IPS-18a (cell line): ENCODE data around the gene FFAR3.
"Not testable (repeated sequence)": the region's sequence is repeated elsewhere in the genome, so short reads cannot be mapped to it uniquely, and the experiment has no call there.

Experiments used
- H3K27ac ChIP-seq: one replicate; pipeline ENCODE4 v1.5.1; 2013; ENCODE audit warnings: low read length
- H3K27me3 ChIP-seq: one replicate; pipeline ENCODE4 v1.6.1; 2013; ENCODE audit warnings: mild to moderate bottlenecking, low read length; ENCODE audit not compliant: control insufficient read depth, insufficient read depth
- H3K36me3 ChIP-seq: one replicate; pipeline ENCODE4 v1.6.1; 2013; ENCODE audit warnings: low read depth, low read length; ENCODE audit not compliant: control insufficient read depth
- H3K4me1 ChIP-seq: one replicate; pipeline ENCODE4 v1.6.1; 2013; ENCODE audit warnings: low read depth, low read length; ENCODE audit not compliant: control insufficient read depth
- H3K4me3 ChIP-seq: one replicate; pipeline ENCODE4 v1.5.1; 2013; ENCODE audit warnings: low read length
- H3K9ac ChIP-seq: one replicate; pipeline ENCODE4 v1.6.1; 2013; ENCODE audit warnings: mild to moderate bottlenecking, low read length, moderate library complexity
- H3K9me3 ChIP-seq: one replicate; pipeline ENCODE4 v1.6.1; 2013; ENCODE audit warnings: low read depth, low read length; ENCODE audit not compliant: control insufficient read depth

The FFAR3 gene

GRCh38 chr19:35354898-35355297 is 3.4 kb upstream of the FFAR3 start:
- H3K36me3 ChIP-seq: no peaks in the 10 kb centered on the region
- H3K9me3 ChIP-seq: no peaks in the 10 kb centered on the region
- H3K27ac ChIP-seq: no peak overlapping the region
- H3K4me3 ChIP-seq: no peak overlapping the region
- H3K4me1 ChIP-seq: no peaks in the 10 kb centered on the region
- H3K9ac ChIP-seq: no peak overlapping the region
- no peaks in the 10 kb centered on the region for H3K27me3 ChIP-seq

- Histone ChIP-seq H3K27ac (no peak overlapping the region), H3K9me3 (no peaks in the 10 kb centered on the region), H3K4me3 (no peak overlapping the region), H3K27me3 (no peaks in the 10 kb centered on the region), H3K4me1 (no peaks in the 10 kb centered on the region), H3K36me3 (no peaks in the 10 kb centered on the region), H3K9ac (no peak overlapping the region)
Observed at GRCh38 chr19:35355791-35356460, 2.3 kb upstream of the FFAR3 start.

GRCh38 chr19:35358834-35359233 is 574 bp downstream of the FFAR3 start:
- H3K36me3 ChIP-seq, H3K27ac ChIP-seq, H3K4me1 ChIP-seq, H3K9me3 ChIP-seq, H3K27me3 ChIP-seq, H3K4me3 ChIP-seq, H3K9ac ChIP-seq: not testable (repeated sequence)

- not testable (repeated sequence) for H3K4me3 ChIP-seq, H3K36me3 ChIP-seq, H3K4me1 ChIP-seq, H3K9me3 ChIP-seq, H3K27me3 ChIP-seq, H3K9ac ChIP-seq, H3K27ac ChIP-seq
Observed at GRCh38 chr19:35359395-35359794, 1.1 kb downstream of the FFAR3 start.

GRCh38 chr19:35360081-35360480 is 1.8 kb downstream of the FFAR3 start:
- not testable (repeated sequence) for H3K4me1 ChIP-seq, H3K4me3 ChIP-seq, H3K9me3 ChIP-seq, H3K36me3 ChIP-seq, H3K27me3 ChIP-seq, H3K9ac ChIP-seq, H3K27ac ChIP-seq

- Histone ChIP-seq H3K27me3 (no peaks in the 10 kb centered on the region), H3K36me3 (no peaks in the 10 kb centered on the region), H3K4me3 (no peak overlapping the region), H3K4me1 (no peaks in the 10 kb centered on the region), H3K9ac (no peak overlapping the region), H3K27ac (no peak overlapping the region), H3K9me3 (no peaks in the 10 kb centered on the region)
Observed at GRCh38 chr19:35360880-35361420, 2.7 kb downstream of the FFAR3 start.

- Histone ChIP-seq H3K4me1 (no peaks in the 10 kb centered on the region), H3K4me3 (no peak overlapping the region), H3K9me3 (no peaks in the 10 kb centered on the region), H3K36me3 (no peaks in the 10 kb centered on the region), H3K9ac (no peak overlapping the region), H3K27me3 (no peaks in the 10 kb centered on the region), H3K27ac (no peak overlapping the region)
Observed at GRCh38 chr19:35362261-35363000, 4.2 kb downstream of the FFAR3 start.

- Histone ChIP-seq H3K4me3 (no peak overlapping the region), H3K9ac (no peak overlapping the region), H3K4me1 (no peaks in the 10 kb centered on the region), H3K36me3 (no peaks in the 10 kb centered on the region), H3K9me3 (no peaks in the 10 kb centered on the region), H3K27me3 (no peaks in the 10 kb centered on the region), H3K27ac (no peak overlapping the region)
Observed at GRCh38 chr19:35363001-35363590, 4.8 kb downstream of the FFAR3 start.

GRCh38 chr19:35363711-35364425 is 5.6 kb downstream of the FFAR3 start:
- H3K36me3 ChIP-seq: no peaks in the 10 kb centered on the region
- H3K27ac ChIP-seq: no peak overlapping the region
- H3K4me3 ChIP-seq: no peak overlapping the region
- no peaks in the 10 kb centered on the region for H3K9me3 ChIP-seq
- H3K9ac ChIP-seq: no peak overlapping the region
- no peaks in the 10 kb centered on the region for H3K27me3 ChIP-seq
- no peaks in the 10 kb centered on the region for H3K4me1 ChIP-seq

- Histone ChIP-seq H3K9ac (no peak overlapping the region), H3K4me3 (no peak overlapping the region), H3K27me3 (no peaks in the 10 kb centered on the region), H3K27ac (no peak overlapping the region), H3K36me3 (no peaks in the 10 kb centered on the region), H3K9me3 (peaks cover 3% of the 10 kb centered on the region), H3K4me1 (no peaks in the 10 kb centered on the region)
Observed at GRCh38 chr19:35365303-35365702, 7.0 kb downstream of the FFAR3 start.

GRCh38 chr19:35368378-35368777 is 10.1 kb downstream of the FFAR3 start:
- peaks cover 3% of the 10 kb centered on the region for H3K9me3 ChIP-seq
- no peaks in the 10 kb centered on the region for H3K27me3 ChIP-seq
- no peaks in the 10 kb centered on the region for H3K4me1 ChIP-seq
- no peaks in the 10 kb centered on the region for H3K36me3 ChIP-seq
- H3K9ac ChIP-seq: no peak overlapping the region
- H3K4me3 ChIP-seq: no peak overlapping the region
- H3K27ac ChIP-seq: no peak overlapping the region
